H1 (cell line): ENCODE measurements around the gene MAP2K2. TPM values are rescaled to one million over a fixed set of nuclear protein-coding genes. Genes with fewer than 3 reads are reported as not detected.

Experiments
- CTCF ChIA-PET: fragments of 300-600 bp; sonication (Branson Sonifier 250); formaldehyde crosslinking; loops from one replicate; lab custom pipeline; 2021; ENCODE audit not compliant: partially characterized antibody; lab: Charles Lee
- POLR2A ChIA-PET: fragments of 300-600 bp; sonication (Branson Sonifier 250); formaldehyde crosslinking; loops from one replicate; lab custom pipeline; 2021; ENCODE audit warnings: inconsistent platforms; ENCODE audit not compliant: partially characterized antibody; lab: Charles Lee
- DNase-seq, 2 experiments: peaks; one replicate each; pipeline versions ENCODE4 v3.0.0 to v3.0.0-alpha.2; 2010 to 2022; ENCODE audit warnings: low spot score in 2 of 2, low read depth in 1 of 2, mixed read lengths in 1 of 2
- FAIRE-seq: peaks from 2 replicates; lab custom pipeline; 2011; peaks lifted over from hg19 to GRCh38; lab: Jason Lieb, UNC
- H2AFZ ChIP-seq: 2 replicates; pipeline ENCODE4 v1.8.1; 2012; ENCODE audit warnings: low read length, inconsistent platforms
- H2AK5ac ChIP-seq: 2 replicates; pipeline ENCODE4 v1.6.1; 2013; ENCODE audit warnings: low read depth, low read length
- H2BK120ac ChIP-seq: replicated peaks from 2 replicates; pipeline ENCODE3; 2013; ENCODE audit warnings: low read depth, low read length, inconsistent platforms
- H2BK12ac ChIP-seq: 2 replicates; pipeline ENCODE4 v1.6.1; 2013; ENCODE audit warnings: low read depth, low read length
- H2BK15ac ChIP-seq: 2 replicates; pipeline ENCODE4 v1.6.1; 2013; ENCODE audit warnings: low read length
- H2BK20ac ChIP-seq: 2 replicates; pipeline ENCODE4 v1.6.1; 2013; ENCODE audit warnings: low read length
- H2BK5ac ChIP-seq: 2 replicates; pipeline ENCODE4 v1.6.1; 2013; ENCODE audit warnings: low read depth, low read length
- H3K14ac ChIP-seq: 2 replicates; pipeline ENCODE4 v1.6.1; 2013; ENCODE audit warnings: inconsistent platforms; ENCODE audit not compliant: insufficient read length
- H3K18ac ChIP-seq: 2 replicates; pipeline ENCODE4 v1.6.1; 2013; ENCODE audit warnings: low read length; ENCODE audit errors: extremely low read depth
- H3K23ac ChIP-seq: 2 replicates; pipeline ENCODE4 v1.6.1; 2013; ENCODE audit warnings: inconsistent platforms; ENCODE audit not compliant: insufficient read length
- H3K23me2 ChIP-seq: 2 replicates; pipeline ENCODE4 v1.6.1; 2013; ENCODE audit warnings: low read depth, low read length
- H3K27ac ChIP-seq: 2 replicates; pipeline ENCODE4 v1.6.1; 2011; ENCODE audit warnings: low read depth, low read length, inconsistent platforms
- H3K27me3 ChIP-seq, 4 experiments: replicated peaks in 1 of 4; 1 replicate in 1 of 4; 2 replicates in 3 of 4; pipeline versions ENCODE4 v1.6.1 to v1.8.1; 2011 to 2013; ENCODE audit warnings: low read length in 3 of 4, mild to moderate bottlenecking in 3 of 4, inconsistent platforms in 2 of 4, mixed read lengths in 2 of 4, moderate library complexity in 1 of 4; ENCODE audit not compliant: control insufficient read depth in 3 of 4, insufficient read depth in 3 of 4; ENCODE audit errors: extremely low read depth in 1 of 4
- H3K36me3 ChIP-seq, 4 experiments: 2 replicates each; pipeline versions ENCODE4 v1.6.1 to v1.8.1; 2011 to 2013; ENCODE audit warnings: mild to moderate bottlenecking in 4 of 4, low read length in 3 of 4, moderate library complexity in 2 of 4, control low read depth in 1 of 4, inconsistent platforms in 1 of 4; ENCODE audit not compliant: insufficient read depth in 4 of 4, control insufficient read depth in 2 of 4
- H3K4ac ChIP-seq: replicated peaks from 2 replicates; pipeline ENCODE3; 2013; ENCODE audit warnings: low read length, low read depth, mixed read lengths, inconsistent platforms; ENCODE audit not compliant: insufficient read length
- H3K4me1 ChIP-seq, 4 experiments: replicated peaks in 1 of 4; 1 replicate in 1 of 4; 2 replicates in 3 of 4; pipeline versions ENCODE4 v1.6.1 to v1.8.1; 2011 to 2013; ENCODE audit warnings: low read length in 3 of 4, inconsistent platforms in 2 of 4, mixed read lengths in 1 of 4; ENCODE audit not compliant: insufficient read depth in 4 of 4, control insufficient read depth in 3 of 4
- H3K4me2 ChIP-seq, 2 experiments: 2 replicates each; pipeline versions ENCODE4 v1.6.1 to v1.8.1; 2011 to 2013; ENCODE audit warnings: low read depth in 2 of 2, low read length in 2 of 2, control low read depth in 1 of 2, inconsistent platforms in 1 of 2, mild to moderate bottlenecking in 1 of 2; ENCODE audit not compliant: insufficient read depth in 1 of 2
- H3K4me3 ChIP-seq, 4 experiments: fragments of 200-600, 300-600 bp in 1 of 4; sonication (generic), shearing (Covaris generic), sonication (Bioruptor Twin) in 1 of 4; 2 replicates each; pipeline versions ENCODE4 v1.5.1 to v1.8.1; 2011 to 2016; ENCODE audit warnings: low read length in 4 of 4, low read depth in 3 of 4, control low read depth in 2 of 4, inconsistent platforms in 2 of 4, mild to moderate bottlenecking in 2 of 4, mixed read lengths in 1 of 4, moderate library complexity in 1 of 4; ENCODE audit not compliant: insufficient read depth in 2 of 4; ENCODE audit errors: extremely low read depth in 1 of 4
- H3K56ac ChIP-seq: replicated peaks from 2 replicates; pipeline ENCODE3; 2013; ENCODE audit warnings: low read depth, mild to moderate bottlenecking, mixed read lengths, low read length, inconsistent platforms; ENCODE audit not compliant: insufficient read length
- H3K79me1 ChIP-seq: 2 replicates; pipeline ENCODE4 v1.6.1; 2013; ENCODE audit warnings: low read depth, low read length, control low read depth
- H3K79me2 ChIP-seq, 2 experiments: 2 replicates each; pipeline versions ENCODE4 v1.6.1 to v1.8.1; 2012 to 2013; ENCODE audit warnings: low read length in 2 of 2, mild to moderate bottlenecking in 2 of 2, inconsistent platforms in 1 of 2; ENCODE audit not compliant: insufficient read depth in 2 of 2, control insufficient read depth in 1 of 2
- H3K9ac ChIP-seq, 4 experiments: replicated peaks in 1 of 4; 1 replicate in 1 of 4; 2 replicates in 3 of 4; pipeline versions ENCODE4 v1.6.1 to v1.8.1; 2011 to 2013; ENCODE audit warnings: low read depth in 3 of 4, low read length in 3 of 4, control low read depth in 2 of 4, mild to moderate bottlenecking in 2 of 4, moderate library complexity in 2 of 4, inconsistent platforms in 1 of 4; ENCODE audit errors: extremely low read depth in 1 of 4
- H3K9me3 ChIP-seq, 2 experiments: 2 replicates each; pipeline versions ENCODE4 v1.6.1 to v1.8.1; 2012 to 2013; ENCODE audit warnings: mild to moderate bottlenecking in 2 of 2, moderate library complexity in 2 of 2, control low read depth in 1 of 2, inconsistent platforms in 1 of 2, low read depth in 1 of 2, low read length in 1 of 2, mixed read lengths in 1 of 2; ENCODE audit not compliant: insufficient read depth in 2 of 2
- H4K20me1 ChIP-seq, 2 experiments: replicated peaks in 1 of 2; 2 replicates each; pipeline versions ENCODE3 to v1.8.1; 2011 to 2013; ENCODE audit warnings: inconsistent platforms in 2 of 2, low read length in 2 of 2, mild to moderate bottlenecking in 1 of 2; ENCODE audit not compliant: insufficient read depth in 2 of 2, control insufficient read depth in 1 of 2
- H4K5ac ChIP-seq: 2 replicates; pipeline ENCODE4 v1.6.1; 2013; ENCODE audit warnings: low read length, low read depth, mixed read lengths, inconsistent platforms; ENCODE audit not compliant: insufficient read length
- H4K8ac ChIP-seq: 2 replicates; pipeline ENCODE4 v1.8.0; 2013; ENCODE audit warnings: mild to moderate bottlenecking, moderate library complexity, low read length, inconsistent platforms; ENCODE audit not compliant: insufficient read depth; ENCODE audit errors: extremely low read depth
- H4K91ac ChIP-seq: replicated peaks from 2 replicates; pipeline ENCODE3; 2013; ENCODE audit warnings: low read length, mixed read lengths, inconsistent platforms; ENCODE audit not compliant: insufficient read length
- BACH1 ChIP-seq: IDR thresholded peaks from 2 replicates; pipeline ENCODE4 v1.6.1; 2012; ENCODE audit warnings: low read length, improper control_type of control experiment
- CHD2 ChIP-seq: IDR thresholded peaks from 2 replicates; pipeline ENCODE4 v1.6.1; 2012; ENCODE audit warnings: low read length, improper control_type of control experiment
- CREB1 ChIP-seq: IDR thresholded peaks from 2 replicates; pipeline ENCODE4 v1.6.1; 2012; ENCODE audit warnings: inconsistent platforms
- CTCF ChIP-seq, 3 experiments: IDR thresholded peaks; 1 replicate in 2 of 3; 2 replicates in 1 of 3; pipeline versions ENCODE4 v1.5.1 to v1.6.1; 2011; ENCODE audit warnings: low read length in 3 of 3, mild to moderate bottlenecking in 3 of 3, inconsistent platforms in 2 of 3, low read depth in 1 of 3, moderate library complexity in 1 of 3; ENCODE audit not compliant: insufficient read depth in 1 of 3; ENCODE audit errors: control extremely low read depth in 1 of 3
- EP300 ChIP-seq, 2 experiments: IDR thresholded peaks; 1 replicate in 1 of 2; 2 replicates in 1 of 2; pipeline ENCODE4 v1.6.1; 2011 to 2012; ENCODE audit warnings: low read depth in 2 of 2, low read length in 2 of 2, mild to moderate bottlenecking in 2 of 2, borderline replicate concordance in 1 of 2, inconsistent platforms in 1 of 2, moderate library complexity in 1 of 2
- HDAC6 ChIP-seq: IDR thresholded peaks from one replicate; pipeline ENCODE4 v1.7.1; 2012; ENCODE audit warnings: low read depth, mild to moderate bottlenecking, inconsistent platforms, low read length, moderate library complexity
- SIX5 ChIP-seq: IDR thresholded peaks from 2 replicates; pipeline ENCODE4 v1.6.1; 2011; ENCODE audit warnings: mild to moderate bottlenecking, low read depth, low read length
- SP1 ChIP-seq: IDR thresholded peaks from 2 replicates; pipeline ENCODE4 v1.6.1; 2011; ENCODE audit warnings: low read depth, low read length
- SP2 ChIP-seq: IDR thresholded peaks from 2 replicates; pipeline ENCODE4 v1.6.1; 2012; ENCODE audit warnings: mild to moderate bottlenecking, low read length, inconsistent platforms
- TAF1 ChIP-seq: IDR thresholded peaks from 2 replicates; pipeline ENCODE4 v1.6.1; 2011; ENCODE audit warnings: mild to moderate bottlenecking, low read depth, low read length
- WGBS, 2 experiments: shearing (Covaris generic) in 1 of 2; methylation state at CpG; one replicate each; pipeline versions ENCODE4 v1.1.6 to v1.1.7; 2013 to 2015; ENCODE audit warnings: low lambda C conversion rate in 2 of 2, mixed read lengths in 2 of 2, inconsistent platforms in 1 of 2, low coverage in 1 of 2, missing lambda C conversion rate in 1 of 2; ENCODE audit not compliant: insufficient replicate concordance in 2 of 2, insufficient coverage in 1 of 2, insufficient read length in 1 of 2; ENCODE audit errors: extremely low coverage in 1 of 2, missing lambda C conversion rate in 1 of 2; 5-methylcytosine and 5-hydroxymethylcytosine counted together
- polyA plus RNA-seq, 7 experiments: library from polyadenylated mRNA; depleted of rRNA in 3 of 7; stranded (reverse) in 5 of 7; unstranded in 2 of 7; fragments of >200 nt in 5 of 7; fragments of 200-250 nt in 2 of 7; gene quantifications; 1 replicate in 5 of 7; 2 replicates in 1 of 7; 4 replicates in 1 of 7; pipeline versions ENCODE4 v1.2.1 to v1.2.3, GENCODE V29; 2011 to 2013; ENCODE audit warnings: missing spikeins in 2 of 7, mixed read lengths in 2 of 7
- total RNA-seq: library from RNA; stranded (reverse); fragmentation: NEBNext Ultra II Directional; extraction: Animal tissue kit (Norgen Biotek cat#: 25700); gene quantifications from 2 replicates; pipeline ENCODE4 v1.2.1, GENCODE V29; 2021

MAP2K2 gene
- total and polyA plus RNA-seq, 2 of the 8 experiments (the other 6 are each of a cell fraction or from before 2014, with no cell fraction given): 111 to 162 TPM

- peak; percentile 96 to 97 for DNase-seq
- peak overlapping the region in 1 of 2 experiments; percentile 59; a peak in 2 of 4 replicates for H3K4me2 ChIP-seq
- peak; percentile 70 for TF ChIP-seq CHD2
- peak; percentile 49; the same call in 1 of the 2 replicates for TF ChIP-seq CREB1
- no peak for TF ChIP-seq HDAC6
- TF ChIP-seq BACH1: no peak
- no peak for TF ChIP-seq EP300 (IDR thresholded peaks at IDR 0.05; ENCODE audit: borderline replicate concordance in 1 of 2, low read depth in 2 of 2, low read length in 2 of 2)
- TF ChIP-seq SP1: peak; percentile 81
- peak; percentile 70 for TF ChIP-seq SIX5
- TF ChIP-seq SP2: peak; percentile 21; the same call in 1 of the 2 replicates
- TF ChIP-seq CTCF (IDR thresholded peaks at IDR 0.05; ENCODE audit: control extremely low read depth in 1 of 3, insufficient read depth in 1 of 3, low read depth in 1 of 3, low read length in 3 of 3): no peak
- TF ChIP-seq TAF1: peak; percentile 44; the same call in 1 of the 2 replicates
Measured at GRCh38 chr19:4065430-4066175, 58.3 kb downstream of the MAP2K2 start.

More at GRCh38 chr19:4065430-4066175, 58.3 kb downstream of the MAP2K2 start:
- Histone ChIP-seq H2AFZ (no peak overlapping the region), H3K23me2 (peaks cover 6% of the 10 kb centered on the region; the same call in 1 of the 2 replicates), H2BK12ac (no peak overlapping the region), H3K27me3 (peaks cover 10 to 24% (median 22%) of the 10 kb centered on the region in 4 experiments), H3K9ac (peak overlapping the region in 2 of 4 experiments; percentile 67 to 88; a peak in 3 of 7 replicates), H3K18ac (no peak overlapping the region), H4K91ac (no peak overlapping the region), H3K4me3 (peak overlapping the region in 2 of 4 experiments; percentile 83 to 93; a peak in 3 of 8 replicates), H3K79me1 (peaks cover 8% of the 10 kb centered on the region), H3K4ac (no peak overlapping the region), H4K5ac (no peak overlapping the region), H3K14ac (no peak overlapping the region), H3K56ac (no peak overlapping the region), H3K4me1 (peaks cover 0 to 31% (median 17%) of the 10 kb centered on the region in 4 experiments; a peak in 6 of 7 replicates), H3K36me3 (no peaks in the 10 kb centered on the region), H2BK5ac (no peak overlapping the region), H4K20me1 (peaks cover 23 to 28% of the 10 kb centered on the region in 2 experiments), H3K23ac (no peak overlapping the region), H2AK5ac (no peak overlapping the region), H2BK20ac (no peak overlapping the region), H3K79me2 (peaks cover 19 to 44% of the 10 kb centered on the region in 2 experiments; a peak in 3 of 4 replicates), H2BK120ac (no peak overlapping the region), H3K9me3 (no peaks in the 10 kb centered on the region), H4K8ac (no peak overlapping the region), H3K27ac (no peak overlapping the region; the same call in 1 of the 2 replicates), H2BK15ac (no peak overlapping the region)
- ChIA-PET POLR2A (interaction anchor here (0.6 to 2.4 kb wide), 5 partner anchors 8 to 81 kb away, joined by 3 to 8 read pairs (median 4); partner anchors contain the start of gene EEF2), CTCF (interaction anchor here (0.6 to 1.0 kb wide), 2 partner anchors 8 to 185 kb away, joined by 3 read pairs; partner anchors contain the start of gene ATCAY)
- FAIRE-seq: no peak
- no CpG with 5 or more reads among the region's 98 CpGs for WGBS, 2 experiments
